H9 (cell line): ENCODE data around the gene PIM3. TPM values are rescaled to one million over a fixed set of nuclear protein-coding genes. Genes with fewer than 3 reads are reported as not detected.
A peak's percentile ranks its signal among the peaks of the same experiment; 100 is the strongest.

ENCODE experiments used
- DNase-seq: peaks from one replicate; pipeline ENCODE4 v3.0.0-alpha.2; 2017
- H2AFZ ChIP-seq: one replicate; pipeline ENCODE4 v1.6.1; 2013; ENCODE audit warnings: mild to moderate bottlenecking, low read length, control low read depth, moderate library complexity
- H2AK5ac ChIP-seq: 2 replicates; pipeline ENCODE4 v1.6.1; 2013; ENCODE audit warnings: low read length, control low read depth, mixed read lengths; ENCODE audit not compliant: insufficient read length
- H2BK120ac ChIP-seq: one replicate; pipeline ENCODE4 v1.6.1; 2013; ENCODE audit warnings: low read depth, mild to moderate bottlenecking, low read length, control low read depth, inconsistent platforms; ENCODE audit not compliant: poor library complexity, severe bottlenecking
- H2BK12ac ChIP-seq: 2 replicates; pipeline ENCODE4 v1.6.1; 2013; ENCODE audit warnings: low read length, control low read depth, mixed read lengths, low read depth; ENCODE audit not compliant: insufficient read length
- H2BK15ac ChIP-seq: 2 replicates; pipeline ENCODE4 v1.6.1; 2013; ENCODE audit warnings: low read depth, low read length, control low read depth
- H2BK20ac ChIP-seq: one replicate; pipeline ENCODE4 v1.6.1; 2013; ENCODE audit warnings: low read depth, mild to moderate bottlenecking, low read length, control low read depth, inconsistent platforms; ENCODE audit not compliant: poor library complexity, severe bottlenecking
- H2BK5ac ChIP-seq: 2 replicates; pipeline ENCODE4 v1.6.1; 2013; ENCODE audit warnings: low read length, control low read depth, mixed read lengths; ENCODE audit not compliant: insufficient read length
- H3K14ac ChIP-seq: 2 replicates; pipeline ENCODE4 v1.6.1; 2013; ENCODE audit warnings: low read length, control low read depth; ENCODE audit not compliant: insufficient read depth
- H3K18ac ChIP-seq: 2 replicates; pipeline ENCODE4 v1.6.1; 2013; ENCODE audit warnings: low read depth, mild to moderate bottlenecking, mixed read lengths, low read length, control low read depth; ENCODE audit not compliant: insufficient read length
- H3K23ac ChIP-seq: 2 replicates; pipeline ENCODE4 v1.6.1; 2013; ENCODE audit warnings: low read length, control low read depth, mixed read lengths, low read depth; ENCODE audit not compliant: insufficient read length
- H3K23me2 ChIP-seq: 2 replicates; pipeline ENCODE4 v1.6.1; 2013; ENCODE audit warnings: low read depth, mild to moderate bottlenecking, mixed read lengths, low read length, control low read depth; ENCODE audit not compliant: insufficient read length, poor library complexity, severe bottlenecking
- H3K27ac ChIP-seq: 2 replicates; pipeline ENCODE4 v1.5.1; 2013; ENCODE audit warnings: low read length, control low read depth, mixed read lengths, low read depth; ENCODE audit not compliant: insufficient read length
- H3K27me3 ChIP-seq: 2 replicates; pipeline ENCODE4 v1.6.1; 2013; ENCODE audit warnings: low read length, control low read depth, inconsistent platforms; ENCODE audit not compliant: insufficient read depth
- H3K4ac ChIP-seq: 2 replicates; pipeline ENCODE4 v1.6.1; 2013; ENCODE audit warnings: low read depth, mild to moderate bottlenecking, control low read depth, inconsistent platforms, low read length, moderate library complexity
- H3K4me1 ChIP-seq: 2 replicates; pipeline ENCODE4 v1.6.1; 2013; ENCODE audit warnings: low read length, control low read depth, inconsistent platforms; ENCODE audit not compliant: insufficient read depth
- H3K4me2 ChIP-seq: 2 replicates; pipeline ENCODE4 v1.6.1; 2013; ENCODE audit warnings: low read length, control low read depth, mixed read lengths; ENCODE audit not compliant: insufficient read length, insufficient read depth
- H3K56ac ChIP-seq: 2 replicates; pipeline ENCODE4 v1.6.1; 2013; ENCODE audit warnings: low read depth, mild to moderate bottlenecking, mixed read lengths, low read length, control low read depth; ENCODE audit not compliant: insufficient read length
- H3K79me1 ChIP-seq: 2 replicates; pipeline ENCODE4 v1.6.1; 2013; ENCODE audit warnings: low read depth, mild to moderate bottlenecking, moderate library complexity, low read length, control low read depth, inconsistent platforms; ENCODE audit not compliant: insufficient read depth, poor library complexity, severe bottlenecking
- H3K79me2 ChIP-seq: 2 replicates; pipeline ENCODE4 v1.6.1; 2013; ENCODE audit warnings: low read length, control low read depth, inconsistent platforms; ENCODE audit not compliant: insufficient read depth
- H3K9ac ChIP-seq: 2 replicates; pipeline ENCODE4 v1.6.1; 2013; ENCODE audit warnings: low read length, control low read depth, mixed read lengths; ENCODE audit not compliant: insufficient read length; ENCODE audit errors: extremely low read depth
- H3K9me3 ChIP-seq: one replicate; pipeline ENCODE4 v1.6.1; 2013; ENCODE audit warnings: low read depth, low read length, inconsistent platforms; ENCODE audit not compliant: control insufficient read depth
- H3T11ph ChIP-seq: one replicate; pipeline ENCODE4 v1.6.1; 2013; ENCODE audit warnings: mild to moderate bottlenecking, low read length, control low read depth, inconsistent platforms
- H4K20me1 ChIP-seq: one replicate; pipeline ENCODE4 v1.6.1; 2013; ENCODE audit not compliant: control insufficient read depth, insufficient read length, insufficient read depth
- H4K5ac ChIP-seq: 2 replicates; pipeline ENCODE4 v1.6.1; 2013; ENCODE audit warnings: low read depth, mild to moderate bottlenecking, mixed read lengths, low read length, control low read depth; ENCODE audit not compliant: insufficient read length
- H4K8ac ChIP-seq: replicated peaks from 2 replicates; pipeline ENCODE4 v1.6.1; 2013; ENCODE audit warnings: low read length, control low read depth, mixed read lengths, low read depth; ENCODE audit not compliant: insufficient read length
- H4K91ac ChIP-seq: 2 replicates; pipeline ENCODE4 v1.6.1; 2013; ENCODE audit warnings: low read depth, mild to moderate bottlenecking, moderate library complexity, mixed read lengths, low read length, control low read depth; ENCODE audit not compliant: insufficient read length
- H3K27ac Mint-ChIP-seq, 3 experiments: 2 replicates in 2 of 3; 3 replicates in 1 of 3; pipeline ENCODE4 v1.8.0; 2020 to 2021; ENCODE audit warnings: mixed read lengths in 3 of 3, mild to moderate bottlenecking in 1 of 3, moderate library complexity in 1 of 3
- H3K27me3 Mint-ChIP-seq: 2 replicates; pipeline ENCODE4 v1.8.0; 2021; ENCODE audit warnings: low read depth, mild to moderate bottlenecking, moderate library complexity, mixed read lengths
- H3K36me3 Mint-ChIP-seq, 3 experiments: 2 replicates in 2 of 3; 3 replicates in 1 of 3; pipeline ENCODE4 v1.8.0; 2020 to 2021; ENCODE audit warnings: low read depth in 3 of 3, mixed read lengths in 3 of 3; ENCODE audit not compliant: insufficient read depth in 1 of 3
- H3K4me1 Mint-ChIP-seq, 2 experiments: 2 replicates each; pipeline ENCODE4 v1.8.0; 2020; ENCODE audit warnings: mixed read lengths in 2 of 2
- H3K4me3 Mint-ChIP-seq, 2 experiments: 2 replicates in 1 of 2; 3 replicates in 1 of 2; pipeline ENCODE4 v1.8.0; 2020 to 2021; ENCODE audit warnings: mild to moderate bottlenecking in 2 of 2, mixed read lengths in 2 of 2, moderate library complexity in 1 of 2
- H3K9me3 Mint-ChIP-seq, 2 experiments: 2 replicates in 1 of 2; 3 replicates in 1 of 2; pipeline ENCODE4 v1.8.0; 2020; ENCODE audit warnings: mild to moderate bottlenecking in 2 of 2, mixed read lengths in 2 of 2, moderate library complexity in 1 of 2
- CTCF ChIP-seq: fragments of 200-600 bp; sonication (generic); conservative IDR thresholded peaks from 3 replicates; pipeline ENCODE4 v1.8.0; 2021; ENCODE audit warnings: antibody characterized with exemption, mild to moderate bottlenecking
- WGBS: extraction: QIAGEN DNeasy Blood & Tissue Kit; methylation state at CpG from one replicate; pipeline ENCODE4 v1.1.7; 2013; ENCODE audit warnings: missing lambda C conversion rate, low lambda C conversion rate, mixed read lengths; ENCODE audit not compliant: insufficient read length; ENCODE audit errors: extremely low coverage; 5-methylcytosine and 5-hydroxymethylcytosine counted together
- total RNA-seq: library from RNA; stranded (reverse); gene quantifications from 2 replicates; pipeline ENCODE4 v1.2.1, GENCODE V29; 2021

The PIM3 gene
- total RNA-seq, 1 experiment from 2014 or later, result 43.4 TPM

GRCh38 chr22:50011447-50012210 is 51.1 kb downstream of the PIM3 start:
- Histone ChIP-seq H3K79me2 (no peaks in the 10 kb centered on the region), H3K14ac (no peak overlapping the region), H2BK120ac (no peak overlapping the region), H2AFZ (no peak overlapping the region), H2AK5ac (no peak overlapping the region), H3K23me2 (peaks cover 4% of the 10 kb centered on the region), H3K9me3 (no peaks in the 10 kb centered on the region), H3K56ac (no peak overlapping the region), H3K4ac (no peak overlapping the region), H3K4me1 (no peaks in the 10 kb centered on the region), H3K23ac (no peak overlapping the region), H2BK12ac (no peak overlapping the region), H2BK5ac (no peak overlapping the region), H3K27ac (no peak overlapping the region), H4K20me1 (no peaks in the 10 kb centered on the region), H3T11ph (no peak overlapping the region), H4K91ac (no peak overlapping the region), H3K9ac (no peak overlapping the region), H2BK20ac (no peak overlapping the region), H3K27me3 (peaks cover 12% of the 10 kb centered on the region; the same call in 1 of the 2 replicates), H3K4me2 (peak overlapping the region; percentile 6), H3K79me1 (no peaks in the 10 kb centered on the region), H2BK15ac (no peak overlapping the region), H4K5ac (no peak overlapping the region), H3K18ac (no peak overlapping the region), H4K8ac (no peak overlapping the region)
- WGBS, result no CpG with 5 or more reads among the region's 18 CpGs
- H3K9me3 Mint-ChIP-seq, result no peaks in the 10 kb centered on the region; a peak in 1 of 5 replicates
- peaks cover 11 to 27% of the 10 kb centered on the region in 2 experiments; a peak in 3 of 4 replicates for H3K4me1 Mint-ChIP-seq
- H3K36me3 Mint-ChIP-seq, result no peaks in the 10 kb centered on the region
- peak overlapping the region in 1 of 2 experiments; percentile 75; a peak in 3 of 5 replicates for H3K4me3 Mint-ChIP-seq
- TF ChIP-seq CTCF, result no peak
- peak overlapping the region in 1 of 3 experiments; percentile 74; a peak in 1 of 7 replicates for H3K27ac Mint-ChIP-seq
- peaks cover 46% of the 10 kb centered on the region for H3K27me3 Mint-ChIP-seq
- DNase-seq, result peak; percentile 32
